SK-N-MC (cell line): Measurements from ENCODE around the gene CACNB2.

Experiments used
- EZH2 ChIP-seq: fragments of 200-600 bp; sonication (generic); IDR thresholded peaks from one replicate; pipeline ENCODE4 v1.6.1; 2017; ENCODE audit warnings: antibody characterized with exemption
- POLR2AphosphoS5 ChIP-seq: IDR thresholded peaks from 2 replicates; pipeline ENCODE4 v1.6.1; 2012; ENCODE audit warnings: mild to moderate bottlenecking, low read depth, low read length, borderline replicate concordance

- TF ChIP-seq POLR2AphosphoS5 (no peak), EZH2 (no peak)
Observed at GRCh38 chr10:18196806-18197550, 56.8 kb downstream of the CACNB2 start.
